ENCODE results near the gene LITAFD. TPM values are rescaled to one million over a fixed set of nuclear protein-coding genes. Genes with fewer than 3 reads are reported as not detected.

The LITAFD gene
- total and polyA plus RNA-seq, 9 of the 15 experiments (the other 6 are each of a cell fraction or from before 2014, with no cell fraction given) = not detected

DNA sequence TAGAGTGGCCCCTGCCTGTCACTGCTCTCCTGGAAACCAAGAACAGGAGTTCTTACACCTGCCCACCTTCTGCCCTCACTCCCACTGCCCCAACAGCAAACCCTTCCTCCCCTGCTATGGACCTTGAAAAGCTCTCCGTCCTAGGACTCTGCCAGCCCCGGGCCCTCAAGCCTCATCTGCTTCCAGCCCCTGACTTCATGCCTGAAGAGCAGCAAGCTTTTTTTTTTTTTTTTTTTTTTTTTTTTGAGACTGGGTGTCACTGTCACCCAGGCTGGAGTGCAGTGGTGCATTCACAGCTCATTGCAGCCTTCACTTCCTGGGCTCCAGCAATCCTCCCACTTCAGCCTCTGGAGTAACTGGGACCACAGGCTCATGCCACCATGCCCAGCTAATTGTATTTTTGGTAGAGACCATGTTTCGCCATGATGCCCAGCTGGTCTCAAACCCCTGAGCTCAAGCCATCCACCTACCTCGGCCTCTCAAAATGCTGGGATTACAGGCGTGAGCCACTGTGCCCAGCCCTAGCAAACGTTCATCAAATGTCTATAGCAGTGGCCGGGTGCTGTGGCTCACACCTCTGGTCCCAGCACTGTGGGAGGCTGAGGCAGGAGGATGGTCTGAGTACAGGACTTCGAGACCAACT is 30.3 kb upstream of the LITAFD start:
- no peak for DNase-seq (ENCODE audit: extremely low read depth in 1 of 4, low spot score in 3 of 4)
- H3K79me2 ChIP-seq (ENCODE audit: control insufficient read depth, insufficient read depth, low read length) = no peaks in the 10 kb centered on the region
- TF ChIP-seq ATF1 (CRISPR knock-in tag; IDR thresholded peaks at IDR 0.05) (no peak), ATF1 (tag; IDR thresholded peaks at IDR 0.05) (no peak), POLR2AphosphoS5 (IDR thresholded peaks at IDR 0.05; ENCODE audit: control insufficient read depth, insufficient read depth, low read depth, low read length) (0 out of 2 replicates have a peak, but pooled peaks have one; percentile 15), POLR2A (conservative IDR thresholded peaks at IDR 0.05) (0 out of 2 replicates have a peak, but pooled peaks have one; percentile 12), BRCA1 (IDR thresholded peaks at IDR 0.05) (no peak), BRCA1 (CRISPR knock-in tag; IDR thresholded peaks at IDR 0.05) (no peak), DNMT1 (IDR thresholded peaks at IDR 0.05) (no peak), POLR2G (IDR thresholded peaks at IDR 0.05; ENCODE audit: low read depth, low read length) (0 out of 2 replicates have a peak, but pooled peaks have one; percentile 10)
- no peak overlapping the region for H3K4me3 ChIP-seq
- peaks cover 94% of the 10 kb centered on the region; the same call in 2 of the 3 replicates for H3K36me3 ChIP-seq (ENCODE audit: control insufficient read depth, insufficient read depth, low read length)
- FAIRE-seq = no peak
- H3K4me2 ChIP-seq (ENCODE audit: insufficient read depth, low read length) = no peak overlapping the region
- H4K20me1 ChIP-seq (replicated peaks; ENCODE audit: control insufficient read depth, insufficient read depth, low read length) = no peaks in the 10 kb centered on the region
- no peaks in the 10 kb centered on the region for H3K9me3 ChIP-seq (replicated peaks; ENCODE audit: control insufficient read depth, insufficient read depth, low read depth, low read length)
- no TSS peak for BruUV-seq (replicated peaks)
- no peak overlapping the region for H3K27ac ChIP-seq (ENCODE audit: extremely low read depth, low read depth, low read length)
- no peak for ATAC-seq
- POLR2A ChIA-PET = interaction anchor here (0.7 to 2.6 kb wide), 7 partner anchors 9 to 640 kb away, joined by 3 to 9 read pairs (median 4); partner anchors contain the start of genes CARHSP1, PMM2 and TMEM186
- in situ Hi-C loops (cut with MboI) = no loop called here
- intact Hi-C loops (cut with micrococcal nuclease) = no loop called here
- H3K9ac ChIP-seq (ENCODE audit: insufficient read depth in 1 of 2, low read depth in 2 of 2, low read length in 2 of 2) = no peak overlapping the region
- H3K27me3 ChIP-seq (ENCODE audit: control insufficient read depth in 2 of 2, insufficient read depth in 2 of 2, low read length in 2 of 2) = no peaks in the 10 kb centered on the region
- H3K9me1 ChIP-seq (ENCODE audit: control insufficient read depth, insufficient read depth, low read length) = no peaks in the 10 kb centered on the region
- H2AFZ ChIP-seq (ENCODE audit: low read depth, low read length) = no peak overlapping the region
- CTCF ChIA-PET (ENCODE audit: low intra/inter-chr PET ratio) = no interaction called here
- H3K4me1 ChIP-seq (replicated peaks in 1 of 2; ENCODE audit: control insufficient read depth in 2 of 2, insufficient read depth in 2 of 2, low read length in 2 of 2) = peaks cover 0 to 4% of the 10 kb centered on the region in 2 experiments; a peak in 1 of 5 replicates
- WGBS (ENCODE audit: insufficient coverage, low coverage, missing lambda C conversion rate) = 94% methylated on average over 8 of the region's 8 CpGs
